Keratinocyte (primary cell): Measurements from ENCODE around the gene CAMSAP1. TPM values are rescaled to one million over a fixed set of nuclear protein-coding genes. Genes with fewer than 3 reads are reported as not detected.

Source experiments
- DNase-seq: peaks from one replicate; pipeline ENCODE4 v3.0.0-alpha.2; 2011; ENCODE audit warnings: low read depth, missing footprints, low spot score
- FAIRE-seq: peaks from 2 replicates; lab custom pipeline; 2011; peaks lifted over from hg19 to GRCh38; lab: Jason Lieb, UNC
- H2AFZ ChIP-seq: 2 replicates; pipeline ENCODE4 v1.6.0; 2012; ENCODE audit warnings: low read length, control low read depth, inconsistent platforms; ENCODE audit not compliant: control insufficient read depth
- H3K27ac ChIP-seq: 2 replicates; pipeline ENCODE4 v1.5.1; 2011; ENCODE audit warnings: low read length; ENCODE audit not compliant: control insufficient read depth, insufficient read depth
- H3K27me3 ChIP-seq: 3 replicates; pipeline ENCODE4 v1.6.0; 2011; ENCODE audit warnings: low read length; ENCODE audit not compliant: control insufficient read depth, insufficient read depth; ENCODE audit errors: extremely low read depth
- H3K36me3 ChIP-seq, 2 experiments: 2 replicates in 1 of 2; 3 replicates in 1 of 2; pipeline ENCODE4 v1.5.1; 2011; ENCODE audit warnings: low read length in 2 of 2, mild to moderate bottlenecking in 1 of 2; ENCODE audit not compliant: control insufficient read depth in 2 of 2, insufficient read depth in 2 of 2; ENCODE audit errors: extremely low read depth in 1 of 2
- H3K4me1 ChIP-seq: 3 replicates; pipeline ENCODE4 v1.5.1; 2011; ENCODE audit warnings: low read length; ENCODE audit not compliant: control insufficient read depth, insufficient read depth; ENCODE audit errors: extremely low read depth
- H3K4me2 ChIP-seq: 3 replicates; pipeline ENCODE4 v1.6.0; 2011; ENCODE audit warnings: low read depth, low read length; ENCODE audit not compliant: control insufficient read depth, insufficient read depth; ENCODE audit errors: extremely low read depth
- H3K4me3 ChIP-seq, 3 experiments: fragments of 200-600 bp in 1 of 3; sonication (generic) in 1 of 3; 2 replicates in 2 of 3; 3 replicates in 1 of 3; pipeline ENCODE4 v1.5.1; 2011 to 2016; ENCODE audit warnings: low read length in 3 of 3, mild to moderate bottlenecking in 3 of 3, control low read depth in 2 of 3, inconsistent platforms in 1 of 3, low read depth in 1 of 3, mixed read lengths in 1 of 3, mixed run types in 1 of 3, moderate library complexity in 1 of 3; ENCODE audit not compliant: control insufficient read depth in 2 of 3, insufficient read depth in 2 of 3; ENCODE audit errors: extremely low read depth in 1 of 3
- H3K79me2 ChIP-seq: 2 replicates; pipeline ENCODE4 v1.6.0; 2012; ENCODE audit warnings: low read length; ENCODE audit not compliant: control insufficient read depth, insufficient read depth
- H3K9ac ChIP-seq: 3 replicates; pipeline ENCODE4 v1.6.0; 2011; ENCODE audit warnings: low read length; ENCODE audit not compliant: control insufficient read depth, insufficient read depth; ENCODE audit errors: extremely low read depth
- H3K9me1 ChIP-seq: 3 replicates; pipeline ENCODE4 v1.6.0; 2011; ENCODE audit warnings: low read length; ENCODE audit not compliant: control insufficient read depth, insufficient read depth; ENCODE audit errors: extremely low read depth
- H3K9me3 ChIP-seq: 2 replicates; pipeline ENCODE4 v1.5.1; 2012; ENCODE audit warnings: low read depth, low read length; ENCODE audit not compliant: control insufficient read depth
- H4K20me1 ChIP-seq: 3 replicates; pipeline ENCODE4 v1.6.0; 2011; ENCODE audit warnings: low read length; ENCODE audit not compliant: control insufficient read depth, insufficient read depth; ENCODE audit errors: extremely low read depth
- EZH2 ChIP-seq: IDR thresholded peaks from one replicate; pipeline ENCODE4 v1.6.1; 2012; ENCODE audit warnings: inconsistent platforms, mild to moderate bottlenecking, low read length, moderate library complexity
- dilution Hi-C: fragments of 300-500 bp; cut with MboI; formaldehyde crosslinking; loops from one replicate; pipeline ENCODE4 v1.7.0; 2020; ENCODE audit warnings: low sequenced_read_pairs; ENCODE audit not compliant: extremely low pct_ligation_motif_present
- polyA plus RNA-seq, 5 experiments: library from polyadenylated mRNA; depleted of rRNA in 3 of 5; stranded (reverse) in 3 of 5; stranded (forward) in 1 of 5; unstranded in 1 of 5; fragments of >200 nt; gene quantifications; 1 replicate in 1 of 5; 2 replicates in 3 of 5; 3 replicates in 1 of 5; pipeline versions ENCODE4 v1.2.1 to v1.2.3, GENCODE V29; 2011 to 2012; ENCODE audit warnings: missing spikeins in 2 of 5, low read depth in 1 of 5, low replicate concordance in 1 of 5
- TF ChIP-seq, protein P1 (sequence below), 3 experiments: IDR thresholded peaks in 1 of 3; conservative IDR thresholded peaks in 1 of 3; optimal IDR thresholded peaks in 1 of 3; 2 replicates in 2 of 3; 3 replicates in 1 of 3; pipeline versions ENCODE3 to v1.5.1; 2011; ENCODE audit warnings: low read length in 3 of 3, mild to moderate bottlenecking in 3 of 3, moderate library complexity in 2 of 3, control low read depth in 1 of 3, inconsistent platforms in 1 of 3; ENCODE audit not compliant: insufficient read depth in 2 of 3; ENCODE audit errors: extremely low read depth in 1 of 3

Gene CAMSAP1
- polyA plus RNA-seq, 1 donor (not counting 4 experiments of a cell fraction or from before 2014, with no cell fraction given), result 8.3 TPM

DNA sequence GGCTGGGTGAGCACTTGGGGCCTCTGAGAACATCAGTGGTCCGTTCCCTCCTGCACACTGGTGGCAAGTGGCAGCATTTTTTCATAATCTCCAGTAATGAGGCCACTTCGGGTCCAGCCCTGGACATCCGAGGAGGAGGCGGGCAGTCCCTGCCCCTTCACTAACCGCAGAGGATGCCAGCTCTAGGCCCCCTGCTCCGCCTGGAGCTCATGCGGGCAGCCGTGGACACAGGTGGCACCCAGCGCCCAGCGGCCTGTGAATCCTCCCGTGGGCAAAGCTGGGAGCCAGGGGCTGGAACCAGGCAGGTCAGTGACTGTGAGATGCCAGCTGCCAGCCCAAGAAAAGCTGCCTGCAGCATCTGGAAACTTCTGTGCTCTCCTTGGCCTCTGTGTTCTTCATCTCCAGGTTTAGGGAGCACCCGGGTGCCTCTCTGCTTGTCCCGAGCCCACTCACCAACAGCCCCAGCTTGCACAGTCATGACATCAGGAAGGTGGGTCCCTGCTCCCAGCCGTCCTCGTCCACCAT lies 112.9 kb downstream of the CAMSAP1 start:
- no peaks in the 10 kb centered on the region for H3K79me2 ChIP-seq
- H3K9me1 ChIP-seq, result no peaks in the 10 kb centered on the region
- dilution Hi-C loops, result no loop called here
- H3K9ac ChIP-seq, result no peak overlapping the region
- no peak overlapping the region for H3K4me2 ChIP-seq
- H3K27me3 ChIP-seq, result peaks cover 5% of the 10 kb centered on the region
- H4K20me1 ChIP-seq, result no peaks in the 10 kb centered on the region
- FAIRE-seq (no peak), DNase-seq (no peak)
- TF ChIP-seq EZH2, result no peak
- TF ChIP-seq, protein P1, sequence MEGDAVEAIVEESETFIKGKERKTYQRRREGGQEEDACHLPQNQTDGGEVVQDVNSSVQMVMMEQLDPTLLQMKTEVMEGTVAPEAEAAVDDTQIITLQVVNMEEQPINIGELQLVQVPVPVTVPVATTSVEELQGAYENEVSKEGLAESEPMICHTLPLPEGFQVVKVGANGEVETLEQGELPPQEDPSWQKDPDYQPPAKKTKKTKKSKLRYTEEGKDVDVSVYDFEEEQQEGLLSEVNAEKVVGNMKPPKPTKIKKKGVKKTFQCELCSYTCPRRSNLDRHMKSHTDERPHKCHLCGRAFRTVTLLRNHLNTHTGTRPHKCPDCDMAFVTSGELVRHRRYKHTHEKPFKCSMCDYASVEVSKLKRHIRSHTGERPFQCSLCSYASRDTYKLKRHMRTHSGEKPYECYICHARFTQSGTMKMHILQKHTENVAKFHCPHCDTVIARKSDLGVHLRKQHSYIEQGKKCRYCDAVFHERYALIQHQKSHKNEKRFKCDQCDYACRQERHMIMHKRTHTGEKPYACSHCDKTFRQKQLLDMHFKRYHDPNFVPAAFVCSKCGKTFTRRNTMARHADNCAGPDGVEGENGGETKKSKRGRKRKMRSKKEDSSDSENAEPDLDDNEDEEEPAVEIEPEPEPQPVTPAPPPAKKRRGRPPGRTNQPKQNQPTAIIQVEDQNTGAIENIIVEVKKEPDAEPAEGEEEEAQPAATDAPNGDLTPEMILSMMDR (optimal IDR thresholded peaks at IDR 0.05 in 1 of 3, IDR thresholded peaks at IDR 0.05 in 1 of 3, conservative IDR thresholded peaks at IDR 0.05 in 1 of 3; ENCODE audit: extremely low read depth in 1 of 3, insufficient read depth in 2 of 3, low read length in 3 of 3), result no peak
- no peaks in the 10 kb centered on the region for H3K9me3 ChIP-seq
- H2AFZ ChIP-seq, result no peak overlapping the region
- H3K4me3 ChIP-seq, result no peak overlapping the region
- H3K27ac ChIP-seq, result no peak overlapping the region
- H3K36me3 ChIP-seq, result no peaks in the 10 kb centered on the region
- H3K4me1 ChIP-seq, result no peaks in the 10 kb centered on the region

DNA sequence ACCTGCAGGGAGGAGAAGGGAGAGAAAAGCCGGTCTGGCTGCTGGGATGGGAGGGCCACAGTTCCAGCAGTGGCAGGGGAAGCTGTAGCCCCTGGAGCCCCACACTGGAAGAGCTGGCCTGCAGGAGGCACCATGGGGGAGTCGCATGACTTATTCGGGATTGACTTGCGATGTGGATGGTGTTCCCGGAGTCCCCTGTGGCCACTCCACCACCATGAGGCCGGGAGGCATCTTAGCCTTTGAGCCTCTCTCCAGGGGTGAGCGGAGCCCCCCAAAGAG lies 113.3 kb downstream of the CAMSAP1 start:
- no peak for TF ChIP-seq EZH2
- TF ChIP-seq, protein P1 (optimal IDR thresholded peaks at IDR 0.05 in 1 of 3, IDR thresholded peaks at IDR 0.05 in 1 of 3, conservative IDR thresholded peaks at IDR 0.05 in 1 of 3; ENCODE audit: extremely low read depth in 1 of 3, insufficient read depth in 2 of 3, low read length in 3 of 3), result no peak
- no peaks in the 10 kb centered on the region for H3K79me2 ChIP-seq
- dilution Hi-C loops, result no loop called here
- no peaks in the 10 kb centered on the region for H3K9me3 ChIP-seq
- FAIRE-seq (no peak), DNase-seq (no peak)
- H3K4me1 ChIP-seq, result no peaks in the 10 kb centered on the region
- no peak overlapping the region for H3K9ac ChIP-seq
- no peaks in the 10 kb centered on the region for H3K9me1 ChIP-seq
- H3K27me3 ChIP-seq, result peaks cover 5% of the 10 kb centered on the region
- H3K36me3 ChIP-seq, result no peaks in the 10 kb centered on the region
- H4K20me1 ChIP-seq, result no peaks in the 10 kb centered on the region
- H2AFZ ChIP-seq, result no peak overlapping the region
- no peak overlapping the region for H3K4me2 ChIP-seq
- H3K4me3 ChIP-seq, result no peak overlapping the region
- no peak overlapping the region for H3K27ac ChIP-seq
